Activated naive CD4-positive, alpha-beta T cell treated with anti-CD3 and anti-CD28 coated beads, Interleukin-2, amount 10 ng/mL, durations not matched to agents 7 days and 5 days (primary cell): Measurements from ENCODE around the gene RNF40.

ENCODE experiments used
- CTCF ChIA-PET: fragments of 350-600 bp; sonication (Branson Sonifier 250); formaldehyde crosslinking; loops from one replicate; lab custom pipeline; 2021; ENCODE audit warnings: antibody characterized with exemption; lab: Charles Lee
- DNase-seq: peaks from one replicate; pipeline ENCODE4 v3.0.0-alpha.2; 2020
- H3K27ac Mint-ChIP-seq: one replicate; pipeline ENCODE4 v1.8.0; 2021; ENCODE audit warnings: mild to moderate bottlenecking, moderate library complexity, mixed read lengths
- H3K27me3 Mint-ChIP-seq: one replicate; pipeline ENCODE4 v1.8.0; 2021; ENCODE audit warnings: mild to moderate bottlenecking, mixed read lengths
- H3K36me3 Mint-ChIP-seq: one replicate; pipeline ENCODE4 v1.8.0; 2021; ENCODE audit warnings: mixed read lengths
- H3K4me1 Mint-ChIP-seq: one replicate; pipeline ENCODE4 v1.8.0; 2021; ENCODE audit warnings: mixed read lengths
- H3K4me3 Mint-ChIP-seq: one replicate; pipeline ENCODE4 v1.8.0; 2021; ENCODE audit warnings: mild to moderate bottlenecking, moderate library complexity, mixed read lengths
- H3K9me3 Mint-ChIP-seq: one replicate; pipeline ENCODE4 v1.8.0; 2021; ENCODE audit warnings: mixed read lengths

Gene RNF40

DNA sequence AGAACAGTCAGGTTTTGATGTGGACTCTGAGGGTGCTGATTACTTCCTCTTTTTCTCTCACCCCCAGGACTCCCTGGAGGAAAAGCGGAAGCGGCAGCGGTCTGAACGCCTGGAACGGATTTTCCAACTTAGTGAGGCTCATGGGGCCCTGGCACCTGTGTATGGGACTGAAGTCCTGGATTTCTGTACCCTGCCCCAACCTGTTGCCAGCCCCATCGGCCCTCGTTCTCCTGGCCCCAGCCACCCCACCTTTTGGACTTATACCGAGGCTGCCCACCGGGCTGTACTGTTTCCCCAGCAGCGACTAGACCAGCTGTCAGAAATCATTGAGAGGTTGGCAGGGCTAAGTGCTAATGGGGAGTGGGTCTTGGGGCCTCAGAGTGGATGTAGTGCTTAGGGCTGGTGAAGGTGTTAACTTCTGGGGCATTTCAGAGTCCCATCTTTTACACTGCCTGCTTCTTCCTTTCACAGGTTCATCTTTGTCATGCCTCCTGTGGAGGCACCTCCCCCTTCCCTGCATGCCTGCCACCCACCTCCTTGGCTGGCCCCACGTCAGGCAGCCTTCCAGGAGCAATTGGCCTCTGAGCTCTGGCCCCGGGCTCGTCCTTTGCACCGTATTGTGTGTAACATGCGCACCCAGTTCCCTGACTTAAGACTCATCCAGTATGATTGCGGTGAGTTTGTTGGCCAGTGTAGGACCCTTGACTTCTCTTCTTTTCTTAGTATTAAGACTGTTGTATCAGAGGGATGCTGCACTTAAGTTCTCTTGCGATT lies 33.0 kb upstream of the RNF40 start:
- Mint-ChIP-seq H3K27me3 (no peaks in the 10 kb centered on the region), H3K9me3 (no peaks in the 10 kb centered on the region), H3K36me3 (peaks cover 52% of the 10 kb centered on the region), H3K4me1 (no peaks in the 10 kb centered on the region), H3K4me3 (no peak overlapping the region), H3K27ac (no peak overlapping the region)
- DNase-seq: no peak
- CTCF ChIA-PET: no interaction called here

DNA sequence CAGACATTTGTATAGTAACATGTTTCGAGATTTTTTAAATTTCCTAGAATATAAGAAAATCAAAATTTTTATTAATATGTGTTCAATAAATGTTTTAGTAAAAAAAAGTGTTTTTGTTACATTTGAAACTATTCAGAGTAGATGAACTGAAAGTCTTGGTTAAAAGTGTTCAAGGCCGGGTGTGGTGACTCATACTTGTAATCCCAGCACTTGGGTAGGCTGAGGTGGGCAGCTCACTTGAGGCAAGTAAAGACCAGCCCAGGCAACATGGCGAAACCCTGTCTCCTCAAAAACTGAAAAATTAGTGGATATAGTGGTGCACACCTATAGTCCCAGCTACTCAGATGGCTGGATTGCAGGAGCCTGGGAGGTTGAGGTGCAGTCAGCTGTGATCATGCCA lies 30.7 kb upstream of the RNF40 start:
- no peaks in the 10 kb centered on the region for H3K9me3 Mint-ChIP-seq
- peaks cover 49% of the 10 kb centered on the region for H3K36me3 Mint-ChIP-seq
- H3K4me3 Mint-ChIP-seq: no peak overlapping the region
- H3K27me3 Mint-ChIP-seq: no peaks in the 10 kb centered on the region
- H3K27ac Mint-ChIP-seq: no peak overlapping the region
- no peaks in the 10 kb centered on the region for H3K4me1 Mint-ChIP-seq
- DNase-seq: no peak
- CTCF ChIA-PET: interaction anchor here (0.6 to 0.7 kb wide), 2 partner anchors 212 to 333 kb away, joined by 3 to 4 read pairs; no protein-coding TSS in a partner anchor

DNA sequence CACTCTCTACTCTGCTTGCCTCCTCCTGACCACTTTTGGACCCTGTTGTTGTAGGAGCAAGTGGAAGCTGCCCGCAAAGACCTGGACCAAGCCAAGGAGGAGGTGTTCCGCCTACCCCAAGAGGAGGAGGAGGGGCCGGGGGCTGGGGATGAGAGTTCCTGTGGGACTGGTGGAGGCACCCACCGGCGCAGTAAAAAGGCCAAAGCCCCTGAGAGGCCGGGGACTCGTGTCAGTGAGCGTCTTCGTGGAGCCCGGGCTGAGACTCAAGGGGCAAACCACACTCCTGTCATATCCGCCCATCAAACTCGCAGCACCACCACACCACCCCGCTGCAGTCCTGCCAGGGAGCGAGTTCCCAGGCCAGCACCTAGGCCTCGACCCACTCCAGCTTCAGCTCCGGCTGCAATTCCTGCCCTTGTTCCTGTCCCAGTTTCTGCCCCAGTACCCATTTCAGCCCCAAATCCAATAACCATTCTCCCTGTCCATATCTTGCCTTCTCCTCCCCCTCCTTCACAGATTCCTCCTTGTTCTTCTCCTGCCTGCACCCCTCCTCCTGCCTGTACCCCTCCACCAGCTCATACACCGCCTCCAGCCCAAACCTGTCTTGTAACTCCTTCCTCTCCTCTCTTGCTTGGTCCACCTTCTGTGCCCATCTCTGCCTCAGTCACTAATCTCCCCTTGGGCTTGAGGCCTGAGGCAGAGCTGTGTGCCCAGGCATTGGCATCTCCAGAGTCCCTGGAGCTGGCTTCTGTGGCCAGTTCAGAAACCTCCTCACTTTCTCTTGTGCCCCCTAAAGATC lies 24.9 kb upstream of the RNF40 start:
- Mint-ChIP-seq H3K27me3 (no peaks in the 10 kb centered on the region), H3K4me3 (no peak overlapping the region), H3K9me3 (no peaks in the 10 kb centered on the region), H3K36me3 (peaks cover 65% of the 10 kb centered on the region), H3K27ac (peak overlapping the region; percentile 69), H3K4me1 (no peaks in the 10 kb centered on the region)
- CTCF ChIA-PET: no interaction called here
- DNase-seq: no peak

GRCh38 chr16:30737794-30738648 lies 24.1 kb upstream of the RNF40 start:
- Mint-ChIP-seq H3K27me3 (no peaks in the 10 kb centered on the region), H3K4me3 (no peak overlapping the region), H3K27ac (peak overlapping the region; percentile 69), H3K4me1 (no peaks in the 10 kb centered on the region), H3K36me3 (peaks cover 63% of the 10 kb centered on the region), H3K9me3 (no peaks in the 10 kb centered on the region)
- CTCF ChIA-PET: no interaction called here
- DNase-seq: no peak

DNA sequence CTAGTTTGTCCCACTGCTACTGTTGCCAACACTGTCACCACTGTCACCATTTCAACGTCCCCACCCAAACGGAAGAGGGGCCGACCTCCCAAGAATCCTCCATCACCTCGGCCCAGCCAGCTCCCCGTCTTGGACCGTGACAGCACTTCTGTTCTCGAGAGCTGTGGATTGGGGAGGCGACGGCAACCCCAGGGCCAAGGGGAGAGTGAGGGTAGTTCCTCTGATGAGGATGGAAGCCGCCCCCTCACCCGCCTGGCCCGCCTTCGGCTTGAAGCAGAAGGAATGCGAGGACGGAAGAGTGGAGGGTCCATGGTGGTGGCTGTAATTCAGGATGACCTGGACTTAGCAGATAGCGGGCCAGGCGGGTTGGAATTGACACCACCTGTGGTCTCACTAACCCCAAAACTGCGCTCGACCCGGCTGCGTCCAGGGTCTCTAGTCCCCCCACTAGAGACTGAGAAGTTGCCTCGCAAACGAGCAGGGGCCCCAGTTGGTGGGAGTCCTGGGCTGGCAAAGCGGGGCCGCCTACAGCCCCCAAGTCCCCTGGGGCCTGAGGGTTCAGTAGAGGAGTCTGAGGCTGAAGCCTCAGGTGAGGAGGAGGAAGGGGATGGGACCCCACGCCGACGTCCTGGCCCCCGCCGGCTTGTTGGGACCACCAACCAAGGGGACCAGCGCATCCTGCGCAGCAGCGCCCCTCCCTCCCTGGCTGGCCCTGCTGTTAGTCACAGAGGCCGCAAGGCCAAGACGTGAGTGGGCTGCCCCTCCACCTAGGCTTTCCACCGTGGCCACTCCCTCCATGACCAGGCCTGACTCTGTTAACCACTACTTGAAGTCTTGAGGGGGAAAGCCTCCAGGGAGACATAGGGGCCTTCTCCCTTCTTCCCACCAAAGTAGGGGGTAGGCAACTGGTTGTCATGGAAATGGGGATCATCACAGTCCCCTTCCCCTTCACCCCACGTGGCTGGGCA lies 22.9 kb upstream of the RNF40 start:
- H3K4me1 Mint-ChIP-seq: no peaks in the 10 kb centered on the region
- H3K36me3 Mint-ChIP-seq: peaks cover 61% of the 10 kb centered on the region
- no peak overlapping the region for H3K4me3 Mint-ChIP-seq

DNA sequence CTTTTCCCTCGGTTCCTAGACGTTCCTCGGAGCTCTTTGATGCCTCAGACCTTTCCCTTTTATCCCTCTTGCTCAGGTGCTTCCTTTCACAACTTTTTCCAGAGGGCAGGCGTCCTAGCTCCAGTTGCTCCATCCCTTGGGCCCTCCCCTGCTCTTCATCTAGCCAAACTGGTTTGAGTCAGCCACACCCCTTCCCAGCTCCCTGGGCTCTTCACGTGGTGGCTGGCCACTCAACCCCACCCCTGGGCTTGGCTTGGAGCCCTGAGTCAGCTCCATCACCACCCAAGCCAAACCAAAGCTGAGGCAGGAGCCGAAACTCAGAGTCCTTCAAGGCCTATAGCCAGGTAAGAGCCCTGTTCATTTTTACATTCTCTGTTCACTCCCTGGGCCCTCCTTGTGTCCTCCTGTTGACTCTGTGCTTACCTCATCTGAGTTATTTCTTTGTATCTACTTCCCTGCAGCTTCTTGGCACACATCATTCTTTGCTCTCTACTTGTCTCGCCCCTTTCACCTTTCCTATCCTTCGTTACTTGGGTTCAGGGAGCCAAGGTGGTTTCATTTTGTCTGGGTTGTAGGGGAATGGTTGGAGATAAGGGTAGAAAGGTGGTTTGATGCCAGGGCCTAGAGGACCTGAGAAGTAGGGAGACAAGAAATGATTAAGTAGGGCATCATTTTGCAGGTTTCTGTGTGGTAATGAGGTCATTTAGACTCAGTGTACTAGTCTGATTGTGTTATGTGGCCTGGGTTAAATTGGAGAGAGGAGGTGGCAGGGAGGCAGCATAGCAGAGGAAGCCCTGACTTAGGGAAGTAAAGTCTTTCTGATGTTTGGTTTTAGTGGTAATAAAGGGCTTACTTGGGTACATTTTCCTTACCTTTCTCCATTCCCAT lies 21.5 kb upstream of the RNF40 start:
- peaks cover 61% of the 10 kb centered on the region for H3K36me3 Mint-ChIP-seq
- H3K4me1 Mint-ChIP-seq: no peaks in the 10 kb centered on the region
- H3K27me3 Mint-ChIP-seq: no peaks in the 10 kb centered on the region
- no peaks in the 10 kb centered on the region for H3K9me3 Mint-ChIP-seq
- H3K27ac Mint-ChIP-seq: peak overlapping the region; percentile 64
- H3K4me3 Mint-ChIP-seq: no peak overlapping the region
- DNase-seq: no peak
- CTCF ChIA-PET: no interaction called here

More for the DNA sequence above, 22.9 kb upstream of the RNF40 start:
- H3K27me3 Mint-ChIP-seq: no peaks in the 10 kb centered on the region
- CTCF ChIA-PET: no interaction called here
- H3K9me3 Mint-ChIP-seq: no peaks in the 10 kb centered on the region
- H3K27ac Mint-ChIP-seq: no peak overlapping the region
- no peak for DNase-seq

GRCh38 chr16:30741461-30741914 lies 20.6 kb upstream of the RNF40 start:
- Mint-ChIP-seq H3K4me1 (no peaks in the 10 kb centered on the region), H3K4me3 (no peak overlapping the region), H3K9me3 (no peaks in the 10 kb centered on the region), H3K36me3 (peaks cover 54% of the 10 kb centered on the region), H3K27me3 (no peaks in the 10 kb centered on the region), H3K27ac (peak overlapping the region; percentile 35)
- no peak for DNase-seq
- CTCF ChIA-PET: no interaction called here

DNA sequence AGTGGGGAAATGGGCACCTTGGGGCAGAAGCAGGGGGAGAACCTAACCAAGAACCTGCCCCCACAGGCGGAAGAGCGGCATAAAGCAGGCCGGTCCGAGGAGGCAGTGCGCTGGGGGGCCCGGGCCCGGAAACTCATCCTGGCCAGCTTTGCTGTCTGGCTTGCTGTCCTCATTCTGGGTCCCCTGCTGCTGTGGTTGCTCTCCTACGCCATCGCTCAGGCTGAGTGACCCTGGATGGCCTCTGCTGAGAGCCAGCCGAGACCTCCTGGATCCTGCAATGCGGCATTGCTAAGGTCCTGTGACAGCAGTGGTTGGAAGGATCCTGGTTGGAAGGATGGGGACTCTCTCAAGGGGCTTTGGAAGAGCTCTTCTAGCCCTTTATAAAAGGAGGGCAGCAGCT lies 18.4 kb upstream of the RNF40 start:
- Mint-ChIP-seq H3K27me3 (no peaks in the 10 kb centered on the region), H3K36me3 (peaks cover 38% of the 10 kb centered on the region), H3K4me3 (no peak overlapping the region), H3K9me3 (no peaks in the 10 kb centered on the region), H3K27ac (no peak overlapping the region), H3K4me1 (peaks cover 15% of the 10 kb centered on the region)
- no peak for DNase-seq
- CTCF ChIA-PET: interaction anchor here (0.9 kb wide), 1 partner anchor 21 kb away, joined by 3 read pairs; no protein-coding TSS in a partner anchor

DNA sequence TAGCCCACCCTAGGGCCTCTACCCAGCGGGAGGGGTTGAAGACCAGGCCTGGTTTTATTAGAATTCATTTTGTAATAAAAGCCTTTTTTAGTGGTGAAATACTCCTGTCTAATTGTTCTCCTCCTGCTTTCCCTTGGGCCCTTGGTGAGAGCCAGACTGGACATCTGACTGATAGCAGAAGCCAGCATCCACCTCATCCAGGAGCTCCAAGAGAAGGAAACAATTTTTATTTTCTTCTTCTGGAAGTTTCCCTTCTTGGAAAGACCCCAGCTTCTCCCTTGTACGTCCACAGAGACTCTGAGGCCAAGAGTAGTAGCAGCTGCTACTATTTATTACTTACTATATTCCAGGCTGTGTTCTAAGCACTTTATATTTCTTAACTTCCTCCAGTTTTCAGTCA lies 17.9 kb upstream of the RNF40 start:
- no peaks in the 10 kb centered on the region for H3K27me3 Mint-ChIP-seq
- peaks cover 34% of the 10 kb centered on the region for H3K36me3 Mint-ChIP-seq
- H3K4me1 Mint-ChIP-seq: peaks cover 18% of the 10 kb centered on the region
- no peak for DNase-seq
- CTCF ChIA-PET: interaction anchor here (0.9 kb wide), 1 partner anchor 21 kb away, joined by 3 read pairs; no protein-coding TSS in a partner anchor
- H3K9me3 Mint-ChIP-seq: no peaks in the 10 kb centered on the region
- no peak overlapping the region for H3K27ac Mint-ChIP-seq
- H3K4me3 Mint-ChIP-seq: no peak overlapping the region

DNA sequence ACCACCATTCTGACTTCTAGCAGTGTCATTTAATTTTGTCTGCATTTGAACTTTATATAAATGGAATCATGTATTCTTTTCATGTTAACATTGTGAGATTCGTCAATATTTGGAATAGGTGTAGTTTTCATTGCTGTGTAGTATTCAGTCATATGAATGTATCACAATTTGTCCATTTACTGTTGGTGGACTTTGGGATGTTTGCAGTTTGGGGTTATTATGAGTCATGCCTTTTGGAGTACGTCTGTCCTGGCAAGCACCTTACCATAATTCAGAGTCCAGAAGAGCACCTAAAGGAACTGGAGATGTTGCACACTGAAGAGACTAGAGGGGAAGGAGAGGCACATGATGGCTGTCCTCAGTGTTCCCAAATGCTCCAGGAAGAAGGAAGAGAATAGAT lies 17.0 kb upstream of the RNF40 start:
- no peak for DNase-seq
- no peaks in the 10 kb centered on the region for H3K9me3 Mint-ChIP-seq
- H3K27ac Mint-ChIP-seq: no peak overlapping the region
- H3K36me3 Mint-ChIP-seq: peaks cover 33% of the 10 kb centered on the region
- H3K4me3 Mint-ChIP-seq: no peak overlapping the region
- CTCF ChIA-PET: interaction anchor here (1.0 kb wide), 1 partner anchor 99 kb away, joined by 3 read pairs; no protein-coding TSS in a partner anchor
- H3K27me3 Mint-ChIP-seq: no peaks in the 10 kb centered on the region
- peaks cover 26% of the 10 kb centered on the region for H3K4me1 Mint-ChIP-seq

- no peak for DNase-seq
- Mint-ChIP-seq H3K4me3 (no peak overlapping the region), H3K9me3 (no peaks in the 10 kb centered on the region), H3K36me3 (peaks cover 28% of the 10 kb centered on the region), H3K27me3 (no peaks in the 10 kb centered on the region), H3K27ac (peak overlapping the region; percentile 90), H3K4me1 (peaks cover 28% of the 10 kb centered on the region)
- CTCF ChIA-PET: interaction anchor here (1.0 to 1.2 kb wide), 3 partner anchors 12 to 29 kb away, joined by 3 to 5 read pairs (median 4); no protein-coding TSS in a partner anchor
These were observed 15.4 kb upstream of the RNF40 start for GRCh38 chr16:30746638-30747175.

GRCh38 chr16:30747331-30747730 lies 14.8 kb upstream of the RNF40 start:
- peak overlapping the region; percentile 92 for H3K4me3 Mint-ChIP-seq
- DNase-seq: no peak
- peaks cover 28% of the 10 kb centered on the region for H3K4me1 Mint-ChIP-seq
- H3K27ac Mint-ChIP-seq: peak overlapping the region; percentile 90
- no peaks in the 10 kb centered on the region for H3K9me3 Mint-ChIP-seq
- CTCF ChIA-PET: interaction anchor here (1.0 to 1.2 kb wide), 5 partner anchors 13 to 98 kb away, joined by 3 to 5 read pairs (median 4); no protein-coding TSS in a partner anchor
- peaks cover 23% of the 10 kb centered on the region for H3K36me3 Mint-ChIP-seq
- H3K27me3 Mint-ChIP-seq: no peaks in the 10 kb centered on the region
